H9 (cell line): Measurements from ENCODE around the gene HERC3. TPM values are rescaled to one million over a fixed set of nuclear protein-coding genes. Genes with fewer than 3 reads are reported as not detected.

ENCODE experiments used
- DNase-seq: peaks from one replicate; pipeline ENCODE4 v3.0.0-alpha.2; 2017
- H2AFZ ChIP-seq: one replicate; pipeline ENCODE4 v1.6.1; 2013; ENCODE audit warnings: mild to moderate bottlenecking, low read length, control low read depth, moderate library complexity
- H2AK5ac ChIP-seq: 2 replicates; pipeline ENCODE4 v1.6.1; 2013; ENCODE audit warnings: low read length, control low read depth, mixed read lengths; ENCODE audit not compliant: insufficient read length
- H2BK120ac ChIP-seq: one replicate; pipeline ENCODE4 v1.6.1; 2013; ENCODE audit warnings: low read depth, mild to moderate bottlenecking, low read length, control low read depth, inconsistent platforms; ENCODE audit not compliant: poor library complexity, severe bottlenecking
- H2BK12ac ChIP-seq: 2 replicates; pipeline ENCODE4 v1.6.1; 2013; ENCODE audit warnings: low read length, control low read depth, mixed read lengths, low read depth; ENCODE audit not compliant: insufficient read length
- H2BK15ac ChIP-seq: 2 replicates; pipeline ENCODE4 v1.6.1; 2013; ENCODE audit warnings: low read depth, low read length, control low read depth
- H2BK20ac ChIP-seq: one replicate; pipeline ENCODE4 v1.6.1; 2013; ENCODE audit warnings: low read depth, mild to moderate bottlenecking, low read length, control low read depth, inconsistent platforms; ENCODE audit not compliant: poor library complexity, severe bottlenecking
- H2BK5ac ChIP-seq: 2 replicates; pipeline ENCODE4 v1.6.1; 2013; ENCODE audit warnings: low read length, control low read depth, mixed read lengths; ENCODE audit not compliant: insufficient read length
- H3K14ac ChIP-seq: 2 replicates; pipeline ENCODE4 v1.6.1; 2013; ENCODE audit warnings: low read length, control low read depth; ENCODE audit not compliant: insufficient read depth
- H3K18ac ChIP-seq: 2 replicates; pipeline ENCODE4 v1.6.1; 2013; ENCODE audit warnings: low read depth, mild to moderate bottlenecking, mixed read lengths, low read length, control low read depth; ENCODE audit not compliant: insufficient read length
- H3K23ac ChIP-seq: 2 replicates; pipeline ENCODE4 v1.6.1; 2013; ENCODE audit warnings: low read length, control low read depth, mixed read lengths, low read depth; ENCODE audit not compliant: insufficient read length
- H3K23me2 ChIP-seq: 2 replicates; pipeline ENCODE4 v1.6.1; 2013; ENCODE audit warnings: low read depth, mild to moderate bottlenecking, mixed read lengths, low read length, control low read depth; ENCODE audit not compliant: insufficient read length, poor library complexity, severe bottlenecking
- H3K27ac ChIP-seq: 2 replicates; pipeline ENCODE4 v1.5.1; 2013; ENCODE audit warnings: low read length, control low read depth, mixed read lengths, low read depth; ENCODE audit not compliant: insufficient read length
- H3K27me3 ChIP-seq: 2 replicates; pipeline ENCODE4 v1.6.1; 2013; ENCODE audit warnings: low read length, control low read depth, inconsistent platforms; ENCODE audit not compliant: insufficient read depth
- H3K4ac ChIP-seq: 2 replicates; pipeline ENCODE4 v1.6.1; 2013; ENCODE audit warnings: low read depth, mild to moderate bottlenecking, control low read depth, inconsistent platforms, low read length, moderate library complexity
- H3K4me1 ChIP-seq: 2 replicates; pipeline ENCODE4 v1.6.1; 2013; ENCODE audit warnings: low read length, control low read depth, inconsistent platforms; ENCODE audit not compliant: insufficient read depth
- H3K4me2 ChIP-seq: 2 replicates; pipeline ENCODE4 v1.6.1; 2013; ENCODE audit warnings: low read length, control low read depth, mixed read lengths; ENCODE audit not compliant: insufficient read length, insufficient read depth
- H3K56ac ChIP-seq: 2 replicates; pipeline ENCODE4 v1.6.1; 2013; ENCODE audit warnings: low read depth, mild to moderate bottlenecking, mixed read lengths, low read length, control low read depth; ENCODE audit not compliant: insufficient read length
- H3K79me1 ChIP-seq: 2 replicates; pipeline ENCODE4 v1.6.1; 2013; ENCODE audit warnings: low read depth, mild to moderate bottlenecking, moderate library complexity, low read length, control low read depth, inconsistent platforms; ENCODE audit not compliant: insufficient read depth, poor library complexity, severe bottlenecking
- H3K79me2 ChIP-seq: 2 replicates; pipeline ENCODE4 v1.6.1; 2013; ENCODE audit warnings: low read length, control low read depth, inconsistent platforms; ENCODE audit not compliant: insufficient read depth
- H3K9ac ChIP-seq: 2 replicates; pipeline ENCODE4 v1.6.1; 2013; ENCODE audit warnings: low read length, control low read depth, mixed read lengths; ENCODE audit not compliant: insufficient read length; ENCODE audit errors: extremely low read depth
- H3K9me3 ChIP-seq: one replicate; pipeline ENCODE4 v1.6.1; 2013; ENCODE audit warnings: low read depth, low read length, inconsistent platforms; ENCODE audit not compliant: control insufficient read depth
- H3T11ph ChIP-seq: one replicate; pipeline ENCODE4 v1.6.1; 2013; ENCODE audit warnings: mild to moderate bottlenecking, low read length, control low read depth, inconsistent platforms
- H4K20me1 ChIP-seq: one replicate; pipeline ENCODE4 v1.6.1; 2013; ENCODE audit not compliant: control insufficient read depth, insufficient read length, insufficient read depth
- H4K5ac ChIP-seq: 2 replicates; pipeline ENCODE4 v1.6.1; 2013; ENCODE audit warnings: low read depth, mild to moderate bottlenecking, mixed read lengths, low read length, control low read depth; ENCODE audit not compliant: insufficient read length
- H4K8ac ChIP-seq: replicated peaks from 2 replicates; pipeline ENCODE4 v1.6.1; 2013; ENCODE audit warnings: low read length, control low read depth, mixed read lengths, low read depth; ENCODE audit not compliant: insufficient read length
- H4K91ac ChIP-seq: 2 replicates; pipeline ENCODE4 v1.6.1; 2013; ENCODE audit warnings: low read depth, mild to moderate bottlenecking, moderate library complexity, mixed read lengths, low read length, control low read depth; ENCODE audit not compliant: insufficient read length
- H3K27ac Mint-ChIP-seq, 3 experiments: 2 replicates in 2 of 3; 3 replicates in 1 of 3; pipeline ENCODE4 v1.8.0; 2020 to 2021; ENCODE audit warnings: mixed read lengths in 3 of 3, mild to moderate bottlenecking in 1 of 3, moderate library complexity in 1 of 3
- H3K27me3 Mint-ChIP-seq: 2 replicates; pipeline ENCODE4 v1.8.0; 2021; ENCODE audit warnings: low read depth, mild to moderate bottlenecking, moderate library complexity, mixed read lengths
- H3K36me3 Mint-ChIP-seq, 3 experiments: 2 replicates in 2 of 3; 3 replicates in 1 of 3; pipeline ENCODE4 v1.8.0; 2020 to 2021; ENCODE audit warnings: low read depth in 3 of 3, mixed read lengths in 3 of 3; ENCODE audit not compliant: insufficient read depth in 1 of 3
- H3K4me1 Mint-ChIP-seq, 2 experiments: 2 replicates each; pipeline ENCODE4 v1.8.0; 2020; ENCODE audit warnings: mixed read lengths in 2 of 2
- H3K4me3 Mint-ChIP-seq, 2 experiments: 2 replicates in 1 of 2; 3 replicates in 1 of 2; pipeline ENCODE4 v1.8.0; 2020 to 2021; ENCODE audit warnings: mild to moderate bottlenecking in 2 of 2, mixed read lengths in 2 of 2, moderate library complexity in 1 of 2
- H3K9me3 Mint-ChIP-seq, 2 experiments: 2 replicates in 1 of 2; 3 replicates in 1 of 2; pipeline ENCODE4 v1.8.0; 2020; ENCODE audit warnings: mild to moderate bottlenecking in 2 of 2, mixed read lengths in 2 of 2, moderate library complexity in 1 of 2
- WGBS: extraction: QIAGEN DNeasy Blood & Tissue Kit; methylation state at CpG from one replicate; pipeline ENCODE4 v1.1.7; 2013; ENCODE audit warnings: missing lambda C conversion rate, low lambda C conversion rate, mixed read lengths; ENCODE audit not compliant: insufficient read length; ENCODE audit errors: extremely low coverage; 5-methylcytosine and 5-hydroxymethylcytosine counted together
- total RNA-seq: library from RNA; stranded (reverse); gene quantifications from 2 replicates; pipeline ENCODE4 v1.2.1, GENCODE V29; 2021
- TF ChIP-seq, protein P1 (sequence below): fragments of 200-600 bp; sonication (generic); conservative IDR thresholded peaks from 3 replicates; pipeline ENCODE4 v1.8.0; 2021; ENCODE audit warnings: antibody characterized with exemption, mild to moderate bottlenecking

Gene HERC3
- total RNA-seq, 1 experiment from 2014 or later: 2.9 TPM

DNA sequence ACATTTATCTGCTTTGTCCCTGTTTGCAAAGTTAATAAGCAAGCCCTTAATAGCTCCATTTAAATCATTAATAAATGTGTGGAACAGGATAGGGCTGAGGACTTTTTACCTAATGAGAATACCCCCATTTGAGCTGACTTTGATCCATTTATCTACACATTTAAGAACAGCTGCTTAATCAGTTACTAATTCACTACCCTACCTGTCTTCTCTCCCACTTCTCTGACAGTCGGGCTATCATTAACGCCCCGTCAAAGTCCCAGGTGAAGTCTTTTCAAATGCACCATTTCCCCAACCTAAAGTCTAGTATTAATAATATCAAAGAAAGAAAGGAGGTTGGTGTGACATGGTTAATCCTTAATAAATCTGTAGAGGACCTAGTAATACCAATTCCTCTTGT, 162.5 kb downstream of the HERC3 start:
- no peak overlapping the region for H2AFZ ChIP-seq
- no peak overlapping the region for H2BK120ac ChIP-seq
- H3K18ac ChIP-seq: no peak overlapping the region
- no peak overlapping the region for H3K56ac ChIP-seq
- Mint-ChIP-seq H3K9me3 (no peaks in the 10 kb centered on the region), H3K27ac (0 out of 7 replicates have a peak overlapping the region, but pooled peaks of 1 of the 3 experiments have one; percentile 6), H3K4me1 (peaks cover 22 to 23% of the 10 kb centered on the region in 2 experiments), H3K4me3 (no peak overlapping the region), H3K27me3 (no peaks in the 10 kb centered on the region), H3K36me3 (peaks cover 5 to 11% (median 6%) of the 10 kb centered on the region in 3 experiments; a peak in 6 of 7 replicates)
- no peak overlapping the region for H3K14ac ChIP-seq
- no peak overlapping the region for H2BK12ac ChIP-seq
- no peak overlapping the region for H3K4me2 ChIP-seq
- no CpG with 5 or more reads among the region's 3 CpGs for WGBS
- H3K27me3 ChIP-seq: no peaks in the 10 kb centered on the region
- no peak overlapping the region for H2BK20ac ChIP-seq
- H3K9ac ChIP-seq: no peak overlapping the region
- no peak for DNase-seq
- H3K79me2 ChIP-seq: no peaks in the 10 kb centered on the region
- no peak overlapping the region for H4K5ac ChIP-seq
- no peak overlapping the region for H2BK5ac ChIP-seq
- H3K23me2 ChIP-seq: no peaks in the 10 kb centered on the region
- H4K91ac ChIP-seq: no peak overlapping the region
- H3K27ac ChIP-seq: no peak overlapping the region
- no peaks in the 10 kb centered on the region for H3K79me1 ChIP-seq
- no peak overlapping the region for H3K23ac ChIP-seq
- no peak overlapping the region for H2AK5ac ChIP-seq
- no peak overlapping the region for H3K4ac ChIP-seq
- peaks cover 2% of the 10 kb centered on the region; the same call in 1 of the 2 replicates for H3K4me1 ChIP-seq
- no peak overlapping the region for H4K8ac ChIP-seq
- TF ChIP-seq, protein P1, sequence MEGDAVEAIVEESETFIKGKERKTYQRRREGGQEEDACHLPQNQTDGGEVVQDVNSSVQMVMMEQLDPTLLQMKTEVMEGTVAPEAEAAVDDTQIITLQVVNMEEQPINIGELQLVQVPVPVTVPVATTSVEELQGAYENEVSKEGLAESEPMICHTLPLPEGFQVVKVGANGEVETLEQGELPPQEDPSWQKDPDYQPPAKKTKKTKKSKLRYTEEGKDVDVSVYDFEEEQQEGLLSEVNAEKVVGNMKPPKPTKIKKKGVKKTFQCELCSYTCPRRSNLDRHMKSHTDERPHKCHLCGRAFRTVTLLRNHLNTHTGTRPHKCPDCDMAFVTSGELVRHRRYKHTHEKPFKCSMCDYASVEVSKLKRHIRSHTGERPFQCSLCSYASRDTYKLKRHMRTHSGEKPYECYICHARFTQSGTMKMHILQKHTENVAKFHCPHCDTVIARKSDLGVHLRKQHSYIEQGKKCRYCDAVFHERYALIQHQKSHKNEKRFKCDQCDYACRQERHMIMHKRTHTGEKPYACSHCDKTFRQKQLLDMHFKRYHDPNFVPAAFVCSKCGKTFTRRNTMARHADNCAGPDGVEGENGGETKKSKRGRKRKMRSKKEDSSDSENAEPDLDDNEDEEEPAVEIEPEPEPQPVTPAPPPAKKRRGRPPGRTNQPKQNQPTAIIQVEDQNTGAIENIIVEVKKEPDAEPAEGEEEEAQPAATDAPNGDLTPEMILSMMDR: no peak
- no peak overlapping the region for H2BK15ac ChIP-seq
- no peaks in the 10 kb centered on the region for H3K9me3 ChIP-seq
- H4K20me1 ChIP-seq: no peaks in the 10 kb centered on the region
- H3T11ph ChIP-seq: no peak overlapping the region
